DOHH2 (cell line): ENCODE results near the gene EIF2D.

ENCODE experiments used
- H3F3A ChIP-seq: fragments of 200-600 bp; sonication (generic), shearing (Covaris generic); 2 replicates; pipeline ENCODE4 v1.6.0; 2016; ENCODE audit warnings: antibody characterized with exemption, mild to moderate bottlenecking; ENCODE audit not compliant: control insufficient read depth, insufficient read depth
- H3K27ac ChIP-seq: fragments of 200-600 bp; sonication (generic); 2 replicates; pipeline ENCODE4 v1.5.1; 2014; ENCODE audit warnings: low read depth, mild to moderate bottlenecking, low read length, moderate library complexity
- H3K27me3 ChIP-seq: fragments of 200-600 bp; sonication (generic); 2 replicates; pipeline ENCODE4 v1.6.1; 2014; ENCODE audit warnings: mild to moderate bottlenecking, low read length, mixed read lengths; ENCODE audit not compliant: control insufficient read depth
- H3K36me3 ChIP-seq: fragments of 200-600 bp; sonication (generic); 2 replicates; pipeline ENCODE4 v1.6.1; 2014; ENCODE audit warnings: mild to moderate bottlenecking, low read length, moderate library complexity, mixed read lengths; ENCODE audit not compliant: control insufficient read depth
- H3K4me1 ChIP-seq: fragments of 200-600 bp; sonication (generic); 2 replicates; pipeline ENCODE4 v1.6.1; 2014; ENCODE audit warnings: mild to moderate bottlenecking, low read length, mixed read lengths; ENCODE audit not compliant: control insufficient read depth
- H3K4me2 ChIP-seq: fragments of 200-600 bp; sonication (generic); 2 replicates; pipeline ENCODE4 v1.6.0; 2014; ENCODE audit warnings: mild to moderate bottlenecking, low read length, moderate library complexity
- H3K4me3 ChIP-seq: fragments of 200-600 bp; sonication (generic); 2 replicates; pipeline ENCODE4 v1.5.1; 2014; ENCODE audit warnings: mild to moderate bottlenecking, low read length, mixed read lengths
- H3K79me2 ChIP-seq: fragments of 200-600 bp; sonication (generic); 2 replicates; pipeline ENCODE4 v1.6.1; 2014; ENCODE audit warnings: mild to moderate bottlenecking, low read length, mixed read lengths; ENCODE audit not compliant: control insufficient read depth
- H3K9me2 ChIP-seq: fragments of 200-600 bp; sonication (generic); replicated peaks from 2 replicates; pipeline ENCODE4 v1.6.1; 2014; ENCODE audit warnings: mild to moderate bottlenecking, low read length, mixed read lengths; ENCODE audit not compliant: control insufficient read depth
- H3K9me3 ChIP-seq: fragments of 200-600 bp; sonication (generic); 2 replicates; pipeline ENCODE4 v1.6.1; 2014; ENCODE audit warnings: antibody characterized with exemption, low read length, mixed read lengths; ENCODE audit not compliant: control insufficient read depth, insufficient read depth
- H4K20me1 ChIP-seq: fragments of 200-600 bp; sonication (generic); 2 replicates; pipeline ENCODE4 v1.6.0; 2014; ENCODE audit warnings: low read depth, mild to moderate bottlenecking, antibody characterized with exemption, low read length, moderate library complexity; ENCODE audit not compliant: control insufficient read depth, insufficient read depth
- EZH2phosphoT487 ChIP-seq: fragments of 200-600 bp; sonication (generic); IDR thresholded peaks from 2 replicates; pipeline ENCODE4 v1.6.1; 2017; ENCODE audit warnings: borderline replicate concordance, mild to moderate bottlenecking, antibody characterized with exemption, low read length, moderate library complexity, mixed read lengths
- TF ChIP-seq, protein P1 (sequence below): fragments of 200-600 bp; sonication (generic); IDR thresholded peaks from one replicate; pipeline ENCODE4 v1.5.1; 2014; ENCODE audit warnings: antibody characterized with exemption, mild to moderate bottlenecking, low read depth, low read length; ENCODE audit not compliant: poor library complexity, severe bottlenecking

The EIF2D gene

DNA sequence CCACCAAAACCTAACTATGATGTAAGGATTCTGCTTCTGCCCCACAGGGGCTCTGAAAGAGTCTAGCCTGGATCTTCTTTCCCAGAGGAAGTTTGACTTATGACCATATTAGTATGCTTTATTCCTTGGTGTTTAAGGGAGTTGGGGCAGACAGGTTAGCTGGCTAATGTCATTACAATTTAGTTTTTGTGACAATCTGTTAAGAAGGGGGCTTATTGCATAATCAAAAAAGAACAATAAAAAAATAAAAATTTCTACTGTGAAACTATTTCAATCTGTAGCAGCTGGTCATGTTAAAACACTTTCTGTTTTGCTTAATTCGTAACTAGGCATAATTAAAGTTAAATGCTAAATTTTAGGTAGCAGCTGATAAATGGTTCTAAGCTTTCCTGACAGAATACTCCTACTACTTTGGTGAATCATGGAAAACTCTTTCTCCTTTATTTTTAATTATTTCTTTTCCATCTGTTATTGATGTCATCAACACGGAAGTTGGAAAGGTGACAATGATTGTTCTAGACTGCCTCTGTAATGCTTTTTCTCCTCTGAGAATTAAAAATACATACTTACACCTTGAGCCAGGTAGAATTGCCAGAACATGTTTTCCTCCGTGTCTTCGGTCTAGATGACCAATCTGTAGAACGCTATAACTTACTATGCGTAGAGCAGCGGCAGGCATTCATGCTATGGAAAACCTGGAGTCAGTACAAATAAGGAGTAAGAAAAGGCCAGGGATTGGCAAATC is 41.6 kb upstream of the EIF2D start:
- peaks cover 33% of the 10 kb centered on the region for H3K36me3 ChIP-seq

DNA sequence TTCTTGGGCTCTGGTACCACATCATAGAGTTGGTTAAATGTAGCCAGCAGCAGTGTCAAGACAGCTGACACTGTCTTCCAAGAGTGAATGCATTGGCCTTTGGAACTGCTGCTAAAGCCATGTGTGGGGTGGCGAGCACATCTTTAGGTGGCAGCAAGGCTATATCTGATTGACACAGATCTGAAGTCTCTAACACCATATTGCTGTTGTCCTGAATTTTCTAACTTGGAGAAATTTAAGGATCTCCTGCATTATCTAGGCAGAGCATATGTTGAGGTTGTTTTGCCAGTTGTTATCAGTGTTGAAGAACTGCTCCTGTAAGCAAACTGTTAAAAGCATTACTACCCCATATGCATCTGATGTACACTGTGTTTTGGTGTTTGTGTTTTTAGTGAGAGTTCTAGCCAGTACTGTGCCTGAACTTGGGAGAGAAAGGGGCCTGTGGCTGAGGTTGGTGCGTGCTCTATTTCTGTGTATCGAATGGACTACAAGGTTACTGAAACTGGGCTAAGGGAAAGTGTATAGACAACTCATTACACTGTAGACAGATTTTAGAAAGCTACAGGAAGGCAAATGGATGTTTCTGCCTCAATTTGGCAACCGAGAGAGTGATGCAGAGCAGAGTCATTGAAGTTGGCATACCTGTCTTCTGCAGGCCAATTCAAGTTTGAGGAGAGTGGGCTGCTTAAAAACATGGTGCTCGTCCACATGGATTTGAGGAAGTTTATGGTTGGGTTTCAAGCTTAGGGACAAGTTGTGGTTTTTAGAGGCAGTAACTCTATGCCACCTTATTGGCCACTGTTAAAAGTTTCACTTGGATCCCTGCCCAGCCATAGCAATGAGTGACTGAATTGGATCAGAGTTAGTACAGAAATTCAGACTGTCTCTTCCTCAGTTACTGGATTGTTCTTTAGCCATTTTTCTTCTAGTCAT is 40.0 kb upstream of the EIF2D start:
- H3K4me3 ChIP-seq: no peak overlapping the region
- H4K20me1 ChIP-seq: 0 out of 2 replicates have a peak, but pooled peaks cover 6% of the 10 kb centered on the region
- H3K27me3 ChIP-seq: no peaks in the 10 kb centered on the region
- H3K79me2 ChIP-seq: no peaks in the 10 kb centered on the region; the same call in 1 of the 2 replicates
- TF ChIP-seq EZH2phosphoT487: no peak
- TF ChIP-seq, protein P1, sequence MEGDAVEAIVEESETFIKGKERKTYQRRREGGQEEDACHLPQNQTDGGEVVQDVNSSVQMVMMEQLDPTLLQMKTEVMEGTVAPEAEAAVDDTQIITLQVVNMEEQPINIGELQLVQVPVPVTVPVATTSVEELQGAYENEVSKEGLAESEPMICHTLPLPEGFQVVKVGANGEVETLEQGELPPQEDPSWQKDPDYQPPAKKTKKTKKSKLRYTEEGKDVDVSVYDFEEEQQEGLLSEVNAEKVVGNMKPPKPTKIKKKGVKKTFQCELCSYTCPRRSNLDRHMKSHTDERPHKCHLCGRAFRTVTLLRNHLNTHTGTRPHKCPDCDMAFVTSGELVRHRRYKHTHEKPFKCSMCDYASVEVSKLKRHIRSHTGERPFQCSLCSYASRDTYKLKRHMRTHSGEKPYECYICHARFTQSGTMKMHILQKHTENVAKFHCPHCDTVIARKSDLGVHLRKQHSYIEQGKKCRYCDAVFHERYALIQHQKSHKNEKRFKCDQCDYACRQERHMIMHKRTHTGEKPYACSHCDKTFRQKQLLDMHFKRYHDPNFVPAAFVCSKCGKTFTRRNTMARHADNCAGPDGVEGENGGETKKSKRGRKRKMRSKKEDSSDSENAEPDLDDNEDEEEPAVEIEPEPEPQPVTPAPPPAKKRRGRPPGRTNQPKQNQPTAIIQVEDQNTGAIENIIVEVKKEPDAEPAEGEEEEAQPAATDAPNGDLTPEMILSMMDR: no peak
- H3K27ac ChIP-seq: no peak overlapping the region
- peaks cover 4% of the 10 kb centered on the region for H3K4me1 ChIP-seq
- H3K4me2 ChIP-seq: no peak overlapping the region
- H3K9me3 ChIP-seq: no peaks in the 10 kb centered on the region
- peaks cover 50% of the 10 kb centered on the region for H3K36me3 ChIP-seq
- H3F3A ChIP-seq: peaks cover 12% of the 10 kb centered on the region; the same call in 1 of the 2 replicates
- no peaks in the 10 kb centered on the region for H3K9me2 ChIP-seq

More for the DNA sequence above, 41.6 kb upstream of the EIF2D start:
- Histone ChIP-seq H3K27ac (no peak overlapping the region), H3K4me1 (peaks cover 21% of the 10 kb centered on the region), H3K9me2 (no peaks in the 10 kb centered on the region), H3F3A (peaks cover 19% of the 10 kb centered on the region; the same call in 1 of the 2 replicates), H3K27me3 (no peaks in the 10 kb centered on the region), H4K20me1 (0 out of 2 replicates have a peak, but pooled peaks cover 6% of the 10 kb centered on the region), H3K79me2 (no peaks in the 10 kb centered on the region; the same call in 1 of the 2 replicates), H3K4me2 (no peak overlapping the region), H3K4me3 (no peak overlapping the region), H3K9me3 (no peaks in the 10 kb centered on the region)
- TF ChIP-seq, protein P1: no peak
- no peak for TF ChIP-seq EZH2phosphoT487

DNA sequence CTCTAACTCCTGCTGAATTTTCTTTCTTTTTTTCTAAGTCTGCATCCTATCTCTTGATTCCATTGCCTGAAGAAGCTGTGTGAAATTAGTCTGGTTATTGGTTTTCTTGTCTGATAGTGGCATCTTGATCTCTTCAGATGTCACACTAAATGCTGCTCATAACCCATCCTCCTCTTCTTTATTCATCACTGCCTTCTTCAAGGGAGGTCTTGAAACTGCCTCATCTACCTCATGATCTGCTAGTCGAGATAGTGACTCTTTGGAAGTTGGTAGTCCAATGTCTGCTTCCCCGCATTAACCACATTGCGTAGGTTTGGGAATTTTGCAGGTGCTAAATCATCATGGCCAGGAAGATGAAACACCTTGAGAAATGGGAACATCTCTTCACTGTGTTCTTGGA is 38.7 kb upstream of the EIF2D start:
- Histone ChIP-seq H3F3A (peaks cover 9% of the 10 kb centered on the region; the same call in 1 of the 2 replicates), H4K20me1 (0 out of 2 replicates have a peak, but pooled peaks cover 6% of the 10 kb centered on the region), H3K79me2 (no peaks in the 10 kb centered on the region; the same call in 1 of the 2 replicates), H3K27ac (no peak overlapping the region), H3K4me3 (no peak overlapping the region), H3K4me1 (no peaks in the 10 kb centered on the region), H3K27me3 (no peaks in the 10 kb centered on the region), H3K9me2 (no peaks in the 10 kb centered on the region), H3K36me3 (peaks cover 60% of the 10 kb centered on the region), H3K9me3 (no peaks in the 10 kb centered on the region), H3K4me2 (no peak overlapping the region)
- TF ChIP-seq, protein P1: no peak
- no peak for TF ChIP-seq EZH2phosphoT487
